ENCODE results near the gene LHFPL4.

GRCh38 chr3:9595877-9596276 lies 42.3 kb upstream of the LHFPL4 start:
- TF ChIP-seq CTCF (conservative IDR thresholded peaks at IDR 0.05; ENCODE audit: low read depth, low read length) (no peak), EZH2 (IDR thresholded peaks at IDR 0.05; ENCODE audit: low read length, unreplicated experiment) (no peak)

Measured in PC-3 (cell line).